ENCODE measurements around the gene HOXD12.

DNA sequence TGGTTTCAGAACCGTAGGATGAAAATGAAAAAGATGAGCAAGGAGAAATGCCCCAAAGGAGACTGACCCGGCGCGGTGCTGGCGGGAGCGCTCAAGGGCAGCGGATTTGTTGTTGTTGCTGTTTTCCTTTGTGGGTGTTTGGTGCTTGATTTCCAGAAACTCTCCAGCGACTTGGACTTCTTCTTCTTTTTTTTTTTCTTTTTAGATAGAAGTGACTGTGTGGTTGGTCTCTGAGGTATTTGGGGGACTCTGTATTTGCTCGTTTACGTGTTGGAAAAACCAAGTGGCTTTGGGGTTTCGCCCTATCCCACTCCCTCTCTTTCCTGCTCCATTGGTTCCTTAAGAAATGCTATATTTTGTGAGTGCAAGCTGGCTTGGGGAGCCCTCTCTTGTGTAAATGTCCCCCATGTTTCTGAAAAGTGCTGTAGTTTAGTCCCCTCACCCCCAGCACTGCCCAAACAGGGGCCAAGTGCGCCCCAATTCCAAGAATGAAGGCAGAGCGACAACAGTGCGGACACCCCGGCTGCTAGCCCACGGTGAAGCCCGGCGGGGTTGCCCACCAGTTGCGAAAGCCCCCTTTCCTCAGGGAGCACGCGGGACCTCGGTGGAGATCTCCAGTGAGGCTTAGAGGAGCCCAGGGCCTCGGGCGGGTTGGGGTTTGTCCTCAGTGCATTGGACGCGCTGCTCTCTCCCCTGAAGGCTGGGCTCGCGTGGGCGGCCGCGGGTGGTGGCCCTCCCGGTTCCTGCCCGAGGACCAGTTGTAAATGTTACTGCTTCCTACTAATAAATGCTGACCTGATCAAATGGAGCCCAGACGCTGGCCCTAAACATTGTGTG lies 24.7 kb downstream of the HOXD12 start:
- TF ChIP-seq, protein P1, sequence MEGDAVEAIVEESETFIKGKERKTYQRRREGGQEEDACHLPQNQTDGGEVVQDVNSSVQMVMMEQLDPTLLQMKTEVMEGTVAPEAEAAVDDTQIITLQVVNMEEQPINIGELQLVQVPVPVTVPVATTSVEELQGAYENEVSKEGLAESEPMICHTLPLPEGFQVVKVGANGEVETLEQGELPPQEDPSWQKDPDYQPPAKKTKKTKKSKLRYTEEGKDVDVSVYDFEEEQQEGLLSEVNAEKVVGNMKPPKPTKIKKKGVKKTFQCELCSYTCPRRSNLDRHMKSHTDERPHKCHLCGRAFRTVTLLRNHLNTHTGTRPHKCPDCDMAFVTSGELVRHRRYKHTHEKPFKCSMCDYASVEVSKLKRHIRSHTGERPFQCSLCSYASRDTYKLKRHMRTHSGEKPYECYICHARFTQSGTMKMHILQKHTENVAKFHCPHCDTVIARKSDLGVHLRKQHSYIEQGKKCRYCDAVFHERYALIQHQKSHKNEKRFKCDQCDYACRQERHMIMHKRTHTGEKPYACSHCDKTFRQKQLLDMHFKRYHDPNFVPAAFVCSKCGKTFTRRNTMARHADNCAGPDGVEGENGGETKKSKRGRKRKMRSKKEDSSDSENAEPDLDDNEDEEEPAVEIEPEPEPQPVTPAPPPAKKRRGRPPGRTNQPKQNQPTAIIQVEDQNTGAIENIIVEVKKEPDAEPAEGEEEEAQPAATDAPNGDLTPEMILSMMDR (conservative IDR thresholded peaks at IDR 0.05; ENCODE audit: low read length), result no peak
- no peak for TF ChIP-seq EZH2phosphoT487 (IDR thresholded peaks at IDR 0.05; ENCODE audit: borderline replicate concordance, low read depth, low read length)

All from OCI-LY7 (cell line).